ENCODE measurements around the gene LRRIQ1. TPM values are rescaled to one million over a fixed set of nuclear protein-coding genes. Genes with fewer than 3 reads are reported as not detected.

LRRIQ1 gene
- total and polyA plus RNA-seq, 8 donors: 0.31 to 2.0 (median 0.74) TPM

DNA sequence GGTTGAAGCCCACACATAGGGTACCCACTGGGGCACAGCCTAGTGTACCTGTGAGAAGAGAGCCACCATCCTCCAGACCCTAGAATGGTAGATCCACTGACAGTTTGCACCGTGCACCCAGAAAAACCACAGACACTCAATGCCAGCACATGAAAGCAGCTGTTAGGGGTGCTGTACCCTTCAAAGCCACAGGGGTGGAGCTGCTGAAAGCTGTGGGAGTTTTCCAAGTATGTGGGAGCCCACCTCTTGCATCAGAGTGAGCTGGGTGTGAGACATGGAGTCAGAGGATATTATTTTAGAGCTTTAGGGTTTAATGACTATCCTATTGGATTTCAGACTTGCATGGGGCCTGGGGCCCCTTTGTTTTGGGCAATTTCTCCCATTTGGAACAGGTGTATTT is 30.5 kb upstream of the LRRIQ1 start:
- Histone ChIP-seq H3K9me3 (no peaks in the 10 kb centered on the region), H3K27me3 (no peaks in the 10 kb centered on the region), H3K4me3 (no peak overlapping the region), H3K4me1 (no peaks in the 10 kb centered on the region), H3K27ac (no peak overlapping the region), H3K36me3 (no peaks in the 10 kb centered on the region)
- WGBS, 2 donors: 88 to 92% methylated on average over 1 of the region's 1 CpG
- FAIRE-seq: no peak
- intact Hi-C loops (cut with DNase I): no loop called here
- ATAC-seq: no peak
- DNase-seq: no peak
- TF ChIP-seq CTCF (IDR thresholded peaks at IDR 0.05): no peak

DNA sequence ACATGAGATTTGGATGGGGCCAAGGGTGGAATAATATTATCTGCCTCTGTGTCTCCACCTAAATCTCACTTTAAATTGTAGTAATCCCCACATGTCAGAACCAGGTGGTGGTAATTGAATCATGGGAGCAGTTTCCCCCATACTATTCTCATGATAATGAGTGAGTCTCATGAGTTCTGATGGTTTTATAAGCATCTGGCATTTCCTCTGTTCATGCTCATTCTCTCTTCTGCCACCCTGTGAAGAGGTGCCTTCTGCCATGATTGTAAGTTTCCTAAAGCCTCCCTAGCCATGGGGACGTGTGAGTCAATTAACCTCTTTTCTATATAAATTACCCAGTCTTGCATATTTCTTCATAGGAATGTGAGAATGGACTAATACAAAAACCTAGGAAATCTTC is 29.9 kb upstream of the LRRIQ1 start:
- Histone ChIP-seq H3K4me1 (no peaks in the 10 kb centered on the region), H3K36me3 (no peaks in the 10 kb centered on the region), H3K27me3 (no peaks in the 10 kb centered on the region), H3K9me3 (no peaks in the 10 kb centered on the region), H3K4me3 (no peak overlapping the region), H3K27ac (no peak overlapping the region)
- FAIRE-seq (no peak), ATAC-seq (no peak), DNase-seq (no peak)
- no peak for TF ChIP-seq CTCF (IDR thresholded peaks at IDR 0.05)
- 76 to 86% methylated on average over 1 of the region's 1 CpG for WGBS, 2 donors
- intact Hi-C loops (cut with DNase I): no loop called here

- no peaks in the 10 kb centered on the region for H3K36me3 ChIP-seq
- no peaks in the 10 kb centered on the region for H3K9me3 ChIP-seq
- intact Hi-C loops (cut with DNase I): no loop called here
- H3K27ac ChIP-seq: no peak overlapping the region
- no peaks in the 10 kb centered on the region for H3K27me3 ChIP-seq
- ATAC-seq (peak; percentile 92 to 97 (median 94)), FAIRE-seq (no peak), DNase-seq (peak in 1 of 6 donors; percentile 17)
- TF ChIP-seq CTCF (IDR thresholded peaks at IDR 0.05): no peak
- H3K4me3 ChIP-seq: no peak overlapping the region
- WGBS, 2 donors: 18 to 22% methylated on average over 4 of the region's 4 CpGs
- H3K4me1 ChIP-seq: no peaks in the 10 kb centered on the region
Measured at GRCh38 chr12:85007836-85008235, 28.3 kb upstream of the LRRIQ1 start.

DNA sequence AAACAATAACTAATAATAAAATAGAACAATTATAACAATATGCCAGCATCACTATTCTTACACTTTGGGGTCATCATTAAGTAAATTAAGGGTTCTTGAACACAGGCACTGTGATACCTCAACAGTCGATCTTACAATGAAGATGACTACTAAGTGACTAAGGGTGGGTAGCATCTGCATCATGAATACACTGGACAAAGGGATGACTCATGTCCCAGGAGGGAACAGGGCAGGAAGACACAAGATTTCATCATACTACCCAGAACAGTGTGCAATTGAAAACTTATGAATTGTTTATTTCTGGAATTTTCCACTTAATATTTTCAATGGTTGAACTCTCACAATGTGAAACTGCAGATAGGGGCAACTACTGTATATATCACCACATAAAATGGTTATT is 19.7 kb upstream of the LRRIQ1 start:
- Histone ChIP-seq H3K27ac (no peak overlapping the region), H3K9me3 (no peaks in the 10 kb centered on the region), H3K4me3 (no peak overlapping the region), H3K36me3 (no peaks in the 10 kb centered on the region), H3K27me3 (no peaks in the 10 kb centered on the region), H3K4me1 (no peaks in the 10 kb centered on the region)
- intact Hi-C loops (cut with DNase I): no loop called here
- DNase-seq (no peak), FAIRE-seq (no peak), ATAC-seq (no peak)
- WGBS, 2 donors: 56% methylated on average over 1 of the region's 1 CpG
- TF ChIP-seq CTCF (IDR thresholded peaks at IDR 0.05): no peak

DNA sequence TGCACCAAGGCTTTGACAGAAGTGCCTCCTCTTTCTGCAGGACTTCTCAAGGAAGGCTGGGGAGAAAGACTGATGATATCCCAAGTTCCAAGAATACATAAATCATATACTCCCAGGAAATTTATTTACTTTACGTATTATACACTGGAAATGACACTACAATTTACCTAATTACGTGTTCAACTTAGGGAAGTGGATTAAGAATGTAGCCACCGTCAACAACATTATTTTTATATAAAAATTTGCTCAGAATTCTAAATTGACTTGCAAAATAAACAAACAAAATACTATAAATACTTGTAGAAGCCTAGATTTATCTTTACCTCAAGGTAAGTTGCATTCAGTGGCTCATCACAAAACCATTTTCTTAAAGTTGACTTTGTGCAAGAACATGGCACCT is 19.0 kb upstream of the LRRIQ1 start:
- DNase-seq (no peak), ATAC-seq (no peak), FAIRE-seq (no peak)
- H3K27ac ChIP-seq: no peak overlapping the region
- WGBS, 2 donors: 68 to 74% methylated on average over 3 of the region's 3 CpGs
- TF ChIP-seq CTCF (IDR thresholded peaks at IDR 0.05): no peak
- no peaks in the 10 kb centered on the region for H3K27me3 ChIP-seq
- intact Hi-C loops (cut with DNase I): no loop called here
- no peak overlapping the region for H3K4me3 ChIP-seq
- no peaks in the 10 kb centered on the region for H3K36me3 ChIP-seq
- H3K9me3 ChIP-seq: no peaks in the 10 kb centered on the region
- no peaks in the 10 kb centered on the region for H3K4me1 ChIP-seq

Data from pancreas (tissue), 10 donors.